ENCODE data around the gene BTF3L4.

The BTF3L4 gene

GRCh38 chr1:52056163-52056936, at the start of gene BTF3L4:
BTF3L4 (plus strand) TSS chr1:52056295; CDS start chr1:52059848, 3,553 bp downstream.
- TF ChIP-seq CTCF (IDR thresholded peaks at IDR 0.05; ENCODE audit: insufficient read depth, low read length, poor library complexity, severe bottlenecking): no peak
- Histone ChIP-seq H3K36me3 (ENCODE audit: control insufficient read depth, insufficient read depth, low read length) (peaks cover 5% of the 10 kb centered on the region), H3K4me3 (replicated peaks; ENCODE audit: low read depth, low read length) (peak within 1 kb of the TSS; percentile 81), H3K27me3 (replicated peaks; ENCODE audit: control insufficient read depth, insufficient read depth, low read length) (no peaks in the 10 kb centered on the region)
- peak; percentile 88 for DNase-seq (ENCODE audit: extremely low read depth, insufficient read length)

- TF ChIP-seq CTCF (IDR thresholded peaks at IDR 0.05; ENCODE audit: insufficient read depth, low read length, poor library complexity, severe bottlenecking): no peak
- DNase-seq (ENCODE audit: extremely low read depth, insufficient read length): no peak
- Histone ChIP-seq H3K4me3 (replicated peaks; ENCODE audit: low read depth, low read length) (no peak overlapping the region), H3K36me3 (ENCODE audit: control insufficient read depth, insufficient read depth, low read length) (no peaks in the 10 kb centered on the region), H3K27me3 (replicated peaks; ENCODE audit: control insufficient read depth, insufficient read depth, low read length) (no peaks in the 10 kb centered on the region)
These were observed 48.7 kb upstream of the BTF3L4 start for GRCh38 chr1:52007215-52008002.

GRCh38 chr1:52008071-52008809, 47.9 kb upstream of the BTF3L4 start:
- Histone ChIP-seq H3K36me3 (ENCODE audit: control insufficient read depth, insufficient read depth, low read length) (no peaks in the 10 kb centered on the region), H3K4me3 (replicated peaks; ENCODE audit: low read depth, low read length) (no peak overlapping the region), H3K27me3 (replicated peaks; ENCODE audit: control insufficient read depth, insufficient read depth, low read length) (no peaks in the 10 kb centered on the region)
- no peak for TF ChIP-seq CTCF (IDR thresholded peaks at IDR 0.05; ENCODE audit: insufficient read depth, low read length, poor library complexity, severe bottlenecking)
- DNase-seq (ENCODE audit: extremely low read depth, insufficient read length): no peak

GRCh38 chr1:52022133-52022532, 34.0 kb upstream of the BTF3L4 start:
- no peak for DNase-seq (ENCODE audit: extremely low read depth, insufficient read length)
- Histone ChIP-seq H3K4me3 (replicated peaks; ENCODE audit: low read depth, low read length) (no peak overlapping the region), H3K36me3 (ENCODE audit: control insufficient read depth, insufficient read depth, low read length) (peaks cover 16% of the 10 kb centered on the region), H3K27me3 (replicated peaks; ENCODE audit: control insufficient read depth, insufficient read depth, low read length) (no peaks in the 10 kb centered on the region)
- no peak for TF ChIP-seq CTCF (IDR thresholded peaks at IDR 0.05; ENCODE audit: insufficient read depth, low read length, poor library complexity, severe bottlenecking)

- Histone ChIP-seq H3K4me3 (replicated peaks; ENCODE audit: low read depth, low read length) (no peak overlapping the region), H3K27me3 (replicated peaks; ENCODE audit: control insufficient read depth, insufficient read depth, low read length) (no peaks in the 10 kb centered on the region), H3K36me3 (ENCODE audit: control insufficient read depth, insufficient read depth, low read length) (peaks cover 12% of the 10 kb centered on the region)
- TF ChIP-seq CTCF (IDR thresholded peaks at IDR 0.05; ENCODE audit: insufficient read depth, low read length, poor library complexity, severe bottlenecking): no peak
- DNase-seq (ENCODE audit: extremely low read depth, insufficient read length): no peak
These were observed 29.8 kb upstream of the BTF3L4 start for GRCh38 chr1:52026278-52026677.
